HEK293 (cell line): ENCODE measurements around the gene YWHAG.
"Not testable (repeated sequence)": the region's sequence is repeated elsewhere in the genome, so short reads cannot be mapped to it uniquely, and the experiment has no call there.

ENCODE experiments used
- CTCF ChIA-PET: fragments of 350-600 bp; formaldehyde crosslinking; extraction: SDS; loops from one replicate; lab custom pipeline; 2021; ENCODE audit warnings: antibody characterized with exemption; lab: Yijun Ruan, JAX
- POLR2A ChIA-PET: fragments of 300-600 bp; formaldehyde crosslinking; extraction: SDS; loops from one replicate; lab custom pipeline; 2020; ENCODE audit warnings: antibody characterized with exemption, inconsistent platforms; lab: Yijun Ruan, JAX
- H3K27ac ChIP-seq: fragments of 200-500 bp; sonication (Bioruptor generic); 2 replicates; pipeline ENCODE4 v1.5.1; 2014; ENCODE audit warnings: low read depth, low read length, control low read depth, inconsistent platforms; ENCODE audit errors: extremely low read depth
- H3K36me3 ChIP-seq, 2 experiments: fragments of 200-500 bp in 1 of 2; sonication (Bioruptor generic) in 1 of 2; 1 replicate in 1 of 2; 2 replicates in 1 of 2; pipeline ENCODE4 v1.5.1; 2014 to 2017; ENCODE audit warnings: inconsistent platforms in 2 of 2, low read length in 2 of 2; ENCODE audit not compliant: control insufficient read depth in 2 of 2, insufficient read depth in 1 of 2
- H3K4me1 ChIP-seq: fragments of 200-500 bp; sonication (Bioruptor generic); 2 replicates; pipeline ENCODE4 v1.5.1; 2014; ENCODE audit warnings: mild to moderate bottlenecking, low read length, inconsistent platforms; ENCODE audit not compliant: control insufficient read depth, insufficient read depth
- H3K4me3 ChIP-seq: 2 replicates; pipeline ENCODE4 v1.5.1; 2011; ENCODE audit warnings: low read depth, mild to moderate bottlenecking, control low read depth, low read length, moderate library complexity
- H3K9me3 ChIP-seq: fragments of 200-500 bp; sonication (Bioruptor generic); 2 replicates; pipeline ENCODE4 v1.5.1; 2014; ENCODE audit warnings: low read depth, low read length, inconsistent platforms; ENCODE audit not compliant: control insufficient read depth, insufficient read depth
- IKZF3 ChIP-seq: fragments of 450-650 bp; IDR thresholded peaks from 2 replicates; pipeline ENCODE4 v1.5.0; 2018; ENCODE audit warnings: missing biosample characterization, mild to moderate bottlenecking, missing genetic modification characterization, moderate library complexity
- KLF10 ChIP-seq: fragments of 450-650 bp; IDR thresholded peaks from 2 replicates; pipeline ENCODE4 v1.5.1; 2018; ENCODE audit warnings: missing biosample characterization, mild to moderate bottlenecking, missing genetic modification characterization
- MYNN ChIP-seq: fragments of 450-650 bp; formaldehyde crosslinking; IDR thresholded peaks from 2 replicates; pipeline ENCODE4 v1.5.1; 2016; ENCODE audit warnings: missing biosample characterization, missing genetic modification characterization, borderline replicate concordance
- PRDM1 ChIP-seq: fragments of 450-650 bp; formaldehyde crosslinking; IDR thresholded peaks from 2 replicates; pipeline ENCODE4; 2016; ENCODE audit warnings: missing biosample characterization, missing genetic modification characterization
- SP7 ChIP-seq: fragments of 450-650 bp; formaldehyde crosslinking; IDR thresholded peaks from 2 replicates; pipeline ENCODE4 v1.5.1; 2016; ENCODE audit warnings: missing biosample characterization, missing genetic modification characterization
- ZIC2 ChIP-seq: fragments of 450-650 bp; formaldehyde crosslinking; IDR thresholded peaks from 2 replicates; pipeline ENCODE4 v1.5.1; 2016; ENCODE audit warnings: missing biosample characterization, missing genetic modification characterization
- ZNF10 ChIP-seq: fragments of 450-650 bp; formaldehyde crosslinking; IDR thresholded peaks from 2 replicates; pipeline ENCODE4 v1.5.1; 2017; ENCODE audit warnings: missing biosample characterization, missing genetic modification characterization
- ZNF121 ChIP-seq: fragments of 450-650 bp; formaldehyde crosslinking; IDR thresholded peaks from 2 replicates; pipeline ENCODE4 v1.5.1; 2016; ENCODE audit warnings: missing biosample characterization, missing genetic modification characterization
- ZNF132 ChIP-seq: fragments of 450-650 bp; formaldehyde crosslinking; IDR thresholded peaks from 2 replicates; pipeline ENCODE4 v1.5.1; 2017; ENCODE audit warnings: missing biosample characterization, missing genetic modification characterization, borderline replicate concordance
- ZNF24 ChIP-seq: fragments of 450-650 bp; formaldehyde crosslinking; IDR thresholded peaks from 2 replicates; pipeline ENCODE4 v1.5.1; 2016; ENCODE audit warnings: missing biosample characterization, missing genetic modification characterization
- ZNF544 ChIP-seq: fragments of 450-650 bp; formaldehyde crosslinking; IDR thresholded peaks from 2 replicates; pipeline ENCODE4 v1.5.0; 2017; ENCODE audit warnings: missing biosample characterization, missing genetic modification characterization
- ZNF701 ChIP-seq: fragments of 450-650 bp; formaldehyde crosslinking; IDR thresholded peaks from 2 replicates; pipeline ENCODE4 v1.5.1; 2016; ENCODE audit warnings: missing biosample characterization, missing genetic modification characterization
- TF ChIP-seq, protein P1 (sequence below): fragments of 450-650 bp; formaldehyde crosslinking; IDR thresholded peaks from 2 replicates; pipeline ENCODE4 v1.5.1; 2016; ENCODE audit warnings: missing biosample characterization, missing genetic modification characterization
- TF ChIP-seq, protein P2 (sequence below): fragments of 450-650 bp; formaldehyde crosslinking; IDR thresholded peaks from 2 replicates; pipeline ENCODE4 v1.5.1; 2017; ENCODE audit warnings: missing biosample characterization, missing genetic modification characterization

Gene YWHAG

DNA sequence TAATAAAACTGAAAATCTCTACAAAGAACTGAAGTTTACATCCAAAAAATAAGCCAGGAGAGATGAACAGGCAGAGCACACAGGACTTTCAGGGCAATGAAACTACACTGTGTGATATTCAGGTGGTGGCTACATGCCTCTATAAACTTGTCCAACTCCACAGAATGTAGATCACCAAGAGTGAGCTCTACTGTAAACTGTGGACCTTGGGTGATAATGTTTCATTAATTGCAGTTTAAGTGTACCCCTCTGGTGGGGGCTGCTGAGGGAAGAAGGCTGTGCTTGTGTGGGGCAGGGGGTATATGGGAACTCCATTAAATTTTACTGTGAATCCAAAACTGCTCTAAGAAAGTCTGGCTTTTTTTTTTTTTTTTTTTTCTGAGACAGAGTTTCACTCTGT, 22.7 kb downstream of the YWHAG start:
- POLR2A ChIA-PET: interaction anchor here (0.6 kb wide), 1 partner anchor 16 kb away, joined by 5 read pairs; no protein-coding TSS in a partner anchor

DNA sequence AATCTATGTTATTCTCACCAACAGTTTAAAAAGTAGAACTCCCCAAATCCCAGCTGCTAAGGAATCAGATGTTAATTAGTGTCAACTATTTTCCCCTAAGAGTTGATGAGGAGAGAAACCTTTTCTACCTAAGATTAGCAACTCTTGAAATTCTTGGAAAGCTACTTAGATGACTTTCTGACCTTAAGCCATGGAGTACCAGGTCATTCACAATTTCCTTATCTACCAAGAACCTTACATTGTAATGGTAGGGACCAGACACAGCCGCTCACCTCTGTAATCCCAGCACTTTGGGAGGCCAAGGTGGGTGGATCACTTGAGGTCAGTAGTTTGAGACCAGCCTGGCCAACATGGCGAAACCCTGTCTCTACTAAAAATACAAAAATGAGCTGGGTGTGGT, 23.4 kb downstream of the YWHAG start:
- H3K4me3 ChIP-seq, H3K4me1 ChIP-seq, H3K27ac ChIP-seq, CTCF ChIA-PET, H3K9me3 ChIP-seq: not testable (repeated sequence)
- peaks cover 3 to 13% of the 10 kb centered on the region in 2 experiments; a peak in 2 of 3 replicates for H3K36me3 ChIP-seq
- POLR2A ChIA-PET: interaction anchor here (0.6 kb wide), 1 partner anchor 15 kb away, joined by 5 read pairs; no protein-coding TSS in a partner anchor

More for the DNA sequence above, 22.7 kb downstream of the YWHAG start:
- no peak for TF ChIP-seq MYNN
- no peak for TF ChIP-seq SP7 (tag by site-specific recombination)
- TF ChIP-seq ZNF701 (tag by site-specific recombination): no peak
- TF ChIP-seq, protein P1, sequence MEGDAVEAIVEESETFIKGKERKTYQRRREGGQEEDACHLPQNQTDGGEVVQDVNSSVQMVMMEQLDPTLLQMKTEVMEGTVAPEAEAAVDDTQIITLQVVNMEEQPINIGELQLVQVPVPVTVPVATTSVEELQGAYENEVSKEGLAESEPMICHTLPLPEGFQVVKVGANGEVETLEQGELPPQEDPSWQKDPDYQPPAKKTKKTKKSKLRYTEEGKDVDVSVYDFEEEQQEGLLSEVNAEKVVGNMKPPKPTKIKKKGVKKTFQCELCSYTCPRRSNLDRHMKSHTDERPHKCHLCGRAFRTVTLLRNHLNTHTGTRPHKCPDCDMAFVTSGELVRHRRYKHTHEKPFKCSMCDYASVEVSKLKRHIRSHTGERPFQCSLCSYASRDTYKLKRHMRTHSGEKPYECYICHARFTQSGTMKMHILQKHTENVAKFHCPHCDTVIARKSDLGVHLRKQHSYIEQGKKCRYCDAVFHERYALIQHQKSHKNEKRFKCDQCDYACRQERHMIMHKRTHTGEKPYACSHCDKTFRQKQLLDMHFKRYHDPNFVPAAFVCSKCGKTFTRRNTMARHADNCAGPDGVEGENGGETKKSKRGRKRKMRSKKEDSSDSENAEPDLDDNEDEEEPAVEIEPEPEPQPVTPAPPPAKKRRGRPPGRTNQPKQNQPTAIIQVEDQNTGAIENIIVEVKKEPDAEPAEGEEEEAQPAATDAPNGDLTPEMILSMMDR (tag by site-specific recombination): no peak
- TF ChIP-seq ZNF24 (tag by site-specific recombination): no peak
- TF ChIP-seq, protein P2, sequence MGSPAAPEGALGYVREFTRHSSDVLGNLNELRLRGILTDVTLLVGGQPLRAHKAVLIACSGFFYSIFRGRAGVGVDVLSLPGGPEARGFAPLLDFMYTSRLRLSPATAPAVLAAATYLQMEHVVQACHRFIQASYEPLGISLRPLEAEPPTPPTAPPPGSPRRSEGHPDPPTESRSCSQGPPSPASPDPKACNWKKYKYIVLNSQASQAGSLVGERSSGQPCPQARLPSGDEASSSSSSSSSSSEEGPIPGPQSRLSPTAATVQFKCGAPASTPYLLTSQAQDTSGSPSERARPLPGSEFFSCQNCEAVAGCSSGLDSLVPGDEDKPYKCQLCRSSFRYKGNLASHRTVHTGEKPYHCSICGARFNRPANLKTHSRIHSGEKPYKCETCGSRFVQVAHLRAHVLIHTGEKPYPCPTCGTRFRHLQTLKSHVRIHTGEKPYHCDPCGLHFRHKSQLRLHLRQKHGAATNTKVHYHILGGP (tag by site-specific recombination): no peak
- TF ChIP-seq KLF10: no peak
- TF ChIP-seq ZNF132 (tag by site-specific recombination): no peak
- no peak for TF ChIP-seq ZIC2 (tag by site-specific recombination)
- no peak for TF ChIP-seq IKZF3 (tag by site-specific recombination)
- TF ChIP-seq ZNF544 (tag by site-specific recombination): no peak
- no peak for TF ChIP-seq PRDM1
- H3K4me1 ChIP-seq: 0 out of 2 replicates have a peak, but pooled peaks cover 3% of the 10 kb centered on the region
- peaks cover 3 to 11% of the 10 kb centered on the region in 2 experiments; a peak in 2 of 3 replicates for H3K36me3 ChIP-seq
- CTCF ChIA-PET: no interaction called here
- H3K27ac ChIP-seq: no peak overlapping the region
- H3K9me3 ChIP-seq: no peaks in the 10 kb centered on the region
- no peak overlapping the region for H3K4me3 ChIP-seq

DNA sequence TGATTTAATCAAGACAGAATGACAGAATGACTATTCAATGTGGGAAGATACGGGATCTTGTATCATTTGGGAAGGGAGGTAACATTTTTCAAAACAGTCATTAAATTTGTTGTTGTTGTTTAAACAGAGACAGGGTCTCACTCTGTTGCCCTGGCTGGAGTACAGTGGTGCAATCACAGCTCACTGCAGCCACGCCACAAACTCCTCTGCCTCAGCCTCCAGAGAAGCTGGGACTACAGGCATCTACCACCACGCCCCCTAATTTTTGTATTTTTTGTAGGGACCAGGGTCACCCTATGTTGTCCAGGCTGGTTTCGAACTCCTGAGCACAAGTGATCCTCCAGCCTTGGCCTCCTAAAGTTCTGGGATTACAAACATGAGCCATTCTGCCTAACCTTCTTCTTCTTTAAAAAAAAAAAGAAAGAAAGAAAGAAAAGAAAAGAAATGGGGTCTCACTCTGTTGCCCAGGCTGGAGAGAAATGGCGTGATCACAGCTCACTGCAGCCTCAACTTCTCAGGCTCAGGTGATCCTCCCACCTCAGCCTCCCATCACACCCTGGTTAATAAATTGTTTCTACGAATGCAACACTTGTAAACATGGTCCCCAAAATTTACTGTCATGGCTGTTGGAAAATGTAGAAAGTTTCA, 24.3 kb downstream of the YWHAG start:
- Histone ChIP-seq H3K4me3 (no peak overlapping the region), H3K9me3 (no peaks in the 10 kb centered on the region), H3K36me3 (peaks cover 0 to 22% of the 10 kb centered on the region in 2 experiments; a peak in 2 of 3 replicates), H3K4me1 (0 out of 2 replicates have a peak, but pooled peaks cover 3% of the 10 kb centered on the region), H3K27ac (no peak overlapping the region)
- TF ChIP-seq ZNF10 (tag by site-specific recombination) (no peak), ZNF121 (tag by site-specific recombination) (peak; percentile 83; the same call in 1 of the 2 replicates)
- ChIA-PET CTCF (interaction anchor here (1.0 kb wide), 1 partner anchor 23 kb away, joined by 3 read pairs; no protein-coding TSS in a partner anchor), POLR2A (interaction anchor here (1.2 kb wide), 1 partner anchor 24 kb away, joined by 7 read pairs; the partner anchor contains the start of gene YWHAG)
